ENCODE data around the gene CREBBP.

The CREBBP gene

DNA sequence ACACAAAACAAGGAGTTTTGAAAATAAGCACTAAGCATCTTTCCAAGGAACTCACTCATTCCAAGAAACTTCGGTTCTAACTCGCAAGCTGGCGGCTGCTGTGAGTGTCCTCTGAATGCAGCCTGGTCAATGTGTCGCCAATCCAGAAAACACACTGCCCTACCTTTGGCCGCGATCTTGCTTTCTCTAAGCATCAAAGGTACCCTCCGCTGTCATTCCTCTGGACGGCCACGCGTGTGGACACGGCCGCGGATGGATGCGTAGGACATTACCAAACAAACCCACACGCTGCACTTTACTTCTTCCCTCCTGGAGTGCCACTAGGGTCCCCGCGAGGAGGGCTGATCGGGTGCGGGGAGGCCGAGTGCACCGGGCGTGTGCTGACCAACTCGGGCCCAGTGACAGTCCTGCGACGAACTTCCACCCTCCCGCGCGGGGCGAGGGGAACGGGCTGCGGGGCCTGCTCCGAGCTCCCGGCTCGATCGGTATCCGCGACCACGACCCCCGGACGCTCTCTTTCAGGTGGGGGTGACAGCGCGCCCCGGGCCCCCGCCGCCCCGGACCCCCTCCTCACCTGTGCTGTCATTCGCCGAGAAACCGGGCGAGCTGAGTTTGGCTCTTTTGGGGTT is 1.1 kb downstream of the CREBBP start:
- no peak for DNase-seq

DNA sequence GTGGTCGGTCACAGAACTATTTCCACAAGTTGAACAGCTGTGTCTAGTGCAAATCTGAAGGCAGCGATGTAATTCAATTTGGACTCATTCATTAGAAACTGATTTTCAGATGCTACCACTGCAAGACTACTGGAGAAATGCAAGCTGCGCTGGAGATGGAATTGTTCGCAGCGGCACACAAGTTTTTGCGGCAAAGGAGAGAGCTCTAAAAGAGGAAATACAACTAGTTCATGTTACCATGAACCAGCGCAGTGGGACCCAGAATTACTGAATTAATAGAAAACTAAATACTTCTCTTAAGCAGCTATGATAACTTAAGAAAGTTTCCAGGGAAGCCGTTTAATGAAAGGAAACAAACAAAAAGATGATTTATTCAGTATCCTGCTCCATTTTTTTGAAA is 1.9 kb downstream of the CREBBP start:
- DNase-seq = no peak

DNA sequence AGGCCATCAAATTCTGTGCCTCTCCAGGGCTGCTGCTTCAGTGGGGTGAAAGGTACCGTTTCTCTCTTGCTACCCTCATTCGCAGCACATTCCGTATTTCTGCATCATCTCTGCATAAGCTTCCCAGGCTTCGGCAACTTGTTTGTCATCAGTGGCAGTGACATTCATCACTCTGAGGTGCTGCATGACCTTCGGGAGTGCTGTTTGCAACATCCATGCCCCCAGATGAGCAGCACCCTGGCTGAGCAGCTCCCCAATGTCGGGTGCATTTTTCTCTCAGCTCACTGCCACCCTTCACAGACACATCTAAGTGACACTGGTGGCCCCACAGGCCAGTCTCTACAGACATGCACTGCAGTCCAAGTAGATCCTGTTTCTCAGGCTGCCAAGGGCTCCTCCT is 3.8 kb downstream of the CREBBP start:
- no peak for DNase-seq

DNA sequence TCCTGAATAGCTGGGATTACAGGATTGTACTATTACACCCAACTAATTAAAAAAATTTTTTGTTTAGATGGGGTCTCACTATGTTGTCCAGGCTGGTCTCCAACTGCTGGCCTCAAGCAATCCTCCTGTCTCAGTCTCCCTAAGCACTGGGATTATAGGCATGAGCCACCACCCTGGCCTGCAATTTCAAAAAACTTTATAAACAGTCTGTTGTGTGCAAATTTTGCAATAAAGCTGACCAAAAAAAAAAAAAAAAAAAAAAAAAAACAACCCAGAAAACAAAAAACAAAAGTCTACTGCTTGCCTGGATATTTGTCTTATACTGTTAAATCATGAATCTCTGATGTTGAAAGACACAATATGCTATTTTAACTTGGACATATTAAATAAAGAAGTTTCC is 4.4 kb downstream of the CREBBP start:
- no peak for DNase-seq

DNA sequence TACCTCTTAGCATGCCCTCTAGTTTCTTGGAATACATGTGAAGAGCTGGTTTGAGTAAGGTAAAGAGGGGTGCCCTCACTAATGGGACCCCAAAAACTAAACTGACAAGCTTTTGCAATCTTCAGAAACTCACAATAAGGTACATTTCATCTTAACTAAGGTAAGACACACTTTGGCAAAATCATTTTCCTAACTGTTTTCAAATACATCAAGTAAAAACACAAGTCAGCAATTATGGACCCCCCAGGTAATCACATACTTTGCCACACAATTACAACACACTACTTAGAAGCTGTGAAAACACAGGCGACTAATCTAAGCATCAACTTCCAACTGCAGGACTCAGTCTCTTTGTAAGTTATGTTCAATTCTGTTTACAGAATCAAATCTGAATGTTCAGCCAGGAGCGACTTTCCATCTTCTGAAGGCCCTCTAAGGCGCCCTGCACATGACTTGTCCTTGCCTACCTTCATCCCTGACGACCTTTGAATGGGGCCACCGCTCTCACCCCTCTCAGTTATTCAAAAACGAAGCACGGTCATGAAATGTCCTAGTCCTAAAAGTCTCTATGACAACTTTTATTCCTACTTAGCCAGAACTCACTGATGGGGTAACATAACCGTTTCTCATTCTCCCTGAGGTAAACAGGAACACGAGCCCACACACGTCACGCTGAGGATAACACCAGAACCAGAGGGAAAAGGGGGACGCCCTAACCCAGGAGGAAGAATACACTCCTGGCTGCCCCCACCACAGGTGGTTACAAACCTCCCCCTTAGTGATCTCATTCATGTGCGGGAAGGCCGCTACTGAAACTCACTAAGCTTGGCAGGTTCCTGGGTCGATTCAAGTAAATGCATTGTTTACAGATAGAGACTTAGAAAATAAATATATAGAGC is 5.5 kb downstream of the CREBBP start:
- DNase-seq = no peak

DNA sequence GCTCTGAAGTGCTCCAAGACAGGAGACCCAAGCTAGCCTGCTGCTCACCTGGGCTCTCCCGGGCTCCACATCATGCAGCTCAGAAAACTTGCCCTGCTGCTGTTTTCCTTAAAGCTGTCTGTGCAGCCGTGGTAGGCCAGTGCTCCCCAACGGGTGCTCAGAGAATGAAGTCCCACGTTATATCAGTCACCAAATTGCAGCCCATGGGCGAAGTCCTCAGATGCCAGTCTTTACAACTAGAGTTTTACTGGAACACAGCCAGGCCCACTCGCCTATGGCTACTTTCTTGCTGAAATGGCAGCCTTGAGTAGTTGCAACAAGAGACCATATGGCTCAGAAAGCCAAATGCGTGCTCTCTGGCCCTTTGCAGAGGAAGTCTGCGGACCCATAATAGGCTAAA is 6.3 kb downstream of the CREBBP start:
- DNase-seq = no peak

DNA sequence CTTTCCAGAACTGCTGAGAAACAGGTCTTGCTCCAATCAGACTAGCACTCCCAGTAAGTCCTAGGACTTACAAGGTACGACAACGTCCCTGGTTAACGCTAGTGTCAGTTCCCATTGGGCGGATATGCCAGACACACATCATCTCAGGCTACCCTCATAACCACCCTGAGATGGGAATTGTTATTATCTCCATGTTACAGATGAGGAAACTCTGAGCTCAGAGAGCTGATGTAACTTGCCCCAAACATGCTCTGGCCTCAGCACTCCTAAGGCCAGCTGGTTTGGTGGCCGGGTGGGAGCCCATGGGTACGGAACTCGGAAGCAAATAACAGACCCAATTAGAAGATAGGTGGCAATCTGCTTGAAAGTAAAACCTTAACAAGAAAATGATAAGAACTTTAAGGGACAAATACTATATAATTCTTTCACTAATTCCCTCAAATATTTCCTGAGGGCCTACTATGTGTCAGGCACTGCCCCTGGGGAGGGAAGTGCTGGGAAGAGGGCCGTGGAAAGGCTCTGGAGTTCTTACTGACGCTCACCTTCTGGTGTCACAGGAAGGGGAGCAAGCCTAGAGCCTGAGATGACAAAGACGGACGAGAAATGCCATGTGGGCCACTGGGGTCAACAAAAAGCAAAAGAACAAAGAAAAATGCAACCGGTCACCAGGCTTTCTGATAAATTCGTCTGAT is 6.9 kb downstream of the CREBBP start:
- no peak for DNase-seq

DNA sequence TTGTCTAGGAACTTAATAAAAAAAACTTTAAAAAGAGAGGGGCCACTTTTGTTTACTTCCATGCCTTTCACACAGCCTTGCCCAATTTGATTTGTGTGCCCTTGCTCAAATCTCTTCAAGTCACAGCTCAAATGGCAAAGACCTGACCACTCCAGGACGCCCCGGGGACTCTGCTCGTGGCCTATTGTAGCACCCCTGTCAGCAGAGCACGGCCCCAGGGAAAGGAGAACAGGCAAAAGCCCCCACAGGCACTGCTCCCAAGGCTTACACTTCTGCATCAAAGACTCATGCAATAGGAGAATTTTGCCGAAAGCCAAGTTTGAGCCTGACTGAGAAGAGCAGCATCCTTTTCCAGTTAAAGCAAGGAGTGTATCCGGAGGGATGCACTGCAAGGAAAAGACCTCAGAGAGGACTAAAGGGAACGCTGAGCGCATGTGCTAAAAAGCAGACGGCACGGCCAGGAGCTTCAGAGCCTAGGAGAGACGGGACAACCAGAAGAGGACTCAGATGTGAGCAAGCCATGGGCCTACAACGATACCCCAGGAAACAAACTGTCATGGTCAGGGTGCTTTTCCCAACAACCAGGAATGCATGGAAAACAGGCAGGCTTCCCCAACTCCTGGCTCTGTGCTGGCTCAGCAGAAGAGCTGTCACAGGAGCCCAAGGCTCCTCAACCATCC is 8.2 kb downstream of the CREBBP start:
- DNase-seq = no peak

DNA sequence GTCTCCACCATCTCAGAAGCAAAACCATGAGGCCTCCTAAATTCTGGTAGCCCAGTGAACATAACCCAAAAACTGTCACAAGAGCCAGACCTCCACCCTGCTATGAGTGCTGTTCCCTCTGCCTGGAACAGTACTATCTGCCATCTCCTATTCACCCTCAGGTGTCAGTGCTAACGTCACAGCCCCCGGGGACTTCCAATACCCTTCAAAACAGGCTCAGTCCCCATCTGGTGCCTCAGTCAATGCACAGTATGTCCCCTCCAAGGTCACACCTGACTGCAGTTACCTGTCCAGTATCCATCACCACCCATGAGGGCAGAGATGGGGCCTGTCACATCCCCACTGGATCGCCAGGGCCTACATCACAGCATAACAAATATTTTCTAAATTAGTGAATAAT is 11.5 kb downstream of the CREBBP start:
- DNase-seq = no peak

DNA sequence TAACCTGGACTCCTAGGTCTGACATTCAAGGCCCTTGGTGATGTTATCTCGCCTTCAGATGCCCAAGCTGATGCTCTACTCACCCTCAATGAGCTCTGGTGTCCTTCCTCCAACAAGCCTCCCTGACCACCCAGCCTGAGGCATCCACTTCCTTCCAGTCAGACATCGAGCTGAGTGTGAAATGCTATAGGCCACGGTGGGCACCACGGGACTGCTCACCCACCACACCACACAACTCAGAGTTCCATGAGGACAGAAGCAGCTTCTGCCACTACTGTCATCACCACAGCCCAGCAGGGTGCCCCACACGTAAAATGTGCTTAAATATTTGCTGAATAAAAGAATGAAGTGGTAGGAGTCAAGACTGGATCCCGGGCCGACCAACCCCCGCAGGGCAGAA is 12.0 kb downstream of the CREBBP start:
- no peak for DNase-seq

DNA sequence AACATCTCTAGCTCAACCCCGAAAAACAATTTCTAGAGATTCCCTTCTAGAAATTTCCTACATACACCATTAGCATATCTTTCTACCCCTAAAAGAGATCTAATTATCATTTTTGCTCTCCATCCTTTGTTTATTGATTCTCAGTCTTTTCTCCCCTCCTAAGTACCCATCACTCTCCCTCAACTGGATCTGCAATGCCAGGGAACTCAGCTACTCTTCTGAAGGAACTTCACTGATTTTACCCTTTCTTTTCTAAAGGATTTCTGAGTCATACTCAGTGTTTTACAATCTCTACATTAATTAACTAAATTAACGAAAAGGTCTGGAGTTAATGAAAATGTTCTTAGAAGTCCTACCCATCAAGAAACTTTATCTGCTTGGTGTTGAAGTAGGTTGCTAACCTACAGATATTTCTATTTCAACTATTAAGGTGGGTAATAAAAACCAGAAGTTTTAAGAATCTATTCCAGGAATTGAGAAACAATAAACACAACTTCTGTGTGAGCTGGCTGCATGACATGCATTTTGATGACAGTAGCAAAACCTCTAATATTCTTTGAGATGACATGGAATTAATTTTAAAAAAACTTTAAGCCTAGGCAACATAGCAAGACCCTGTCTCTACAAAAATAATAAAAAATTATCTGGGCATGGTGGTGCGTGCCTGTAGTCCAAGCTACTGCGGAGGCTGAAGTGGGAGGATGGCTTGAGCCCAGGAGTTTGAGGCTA is 13.6 kb downstream of the CREBBP start:
- DNase-seq = no peak

DNA sequence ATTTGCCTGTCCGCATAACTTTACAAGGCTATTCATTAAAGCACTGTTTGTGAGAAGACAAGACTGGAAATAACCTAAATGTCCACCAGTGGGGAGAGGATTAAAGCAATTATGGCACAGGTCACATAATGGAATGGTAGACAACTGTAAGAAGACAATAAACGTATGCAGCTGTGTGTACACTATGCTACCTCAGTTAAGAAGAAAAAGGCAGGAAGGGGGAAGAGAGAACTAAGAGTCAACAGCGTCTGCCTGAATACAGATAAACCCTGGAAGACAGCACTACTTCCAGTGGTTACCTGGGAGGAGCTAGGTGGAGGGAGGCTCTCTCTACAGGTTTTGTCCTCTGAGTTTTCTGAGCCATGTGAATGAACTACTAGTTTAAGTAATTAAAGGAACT is 15.3 kb downstream of the CREBBP start:
- DNase-seq = no peak

DNA sequence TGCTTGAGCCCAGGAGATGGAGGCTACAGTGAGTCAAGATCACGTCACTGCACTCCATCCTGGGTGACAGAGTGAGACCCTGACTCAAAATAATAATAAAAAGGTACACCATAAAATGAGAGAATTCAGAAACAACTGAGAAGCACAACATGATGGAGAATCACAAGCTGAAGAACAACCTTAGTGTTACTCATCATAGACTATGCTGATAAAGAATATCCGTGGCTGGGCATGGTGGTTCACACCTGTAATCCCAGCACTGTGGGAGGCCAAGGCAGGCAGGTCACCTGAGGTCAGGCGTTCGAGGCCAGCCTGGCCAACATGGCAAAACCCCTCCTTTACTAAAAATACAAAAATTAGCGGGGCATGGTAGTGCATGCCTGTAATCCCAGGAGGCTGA is 16.0 kb downstream of the CREBBP start:
- DNase-seq = no peak

DNA sequence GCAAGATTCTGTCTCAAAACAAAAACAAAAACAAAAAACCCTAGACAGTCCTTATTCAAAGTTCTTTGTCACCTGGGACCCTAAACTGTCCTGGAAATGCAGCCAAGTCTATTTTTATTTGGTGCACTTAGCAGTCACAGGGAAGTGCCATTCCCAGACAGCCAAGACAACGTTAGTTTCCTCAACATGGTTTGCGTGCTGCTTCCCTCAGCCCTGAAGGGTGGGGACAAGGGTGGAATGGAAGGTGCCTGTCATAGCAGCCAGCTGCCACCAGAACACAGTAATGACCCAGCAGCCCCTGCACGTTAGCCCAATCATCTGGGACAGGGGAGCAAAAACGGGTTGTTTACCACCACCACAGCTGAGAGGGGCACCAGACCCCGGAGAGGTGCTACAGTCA is 16.9 kb downstream of the CREBBP start:
- DNase-seq = no peak

DNA sequence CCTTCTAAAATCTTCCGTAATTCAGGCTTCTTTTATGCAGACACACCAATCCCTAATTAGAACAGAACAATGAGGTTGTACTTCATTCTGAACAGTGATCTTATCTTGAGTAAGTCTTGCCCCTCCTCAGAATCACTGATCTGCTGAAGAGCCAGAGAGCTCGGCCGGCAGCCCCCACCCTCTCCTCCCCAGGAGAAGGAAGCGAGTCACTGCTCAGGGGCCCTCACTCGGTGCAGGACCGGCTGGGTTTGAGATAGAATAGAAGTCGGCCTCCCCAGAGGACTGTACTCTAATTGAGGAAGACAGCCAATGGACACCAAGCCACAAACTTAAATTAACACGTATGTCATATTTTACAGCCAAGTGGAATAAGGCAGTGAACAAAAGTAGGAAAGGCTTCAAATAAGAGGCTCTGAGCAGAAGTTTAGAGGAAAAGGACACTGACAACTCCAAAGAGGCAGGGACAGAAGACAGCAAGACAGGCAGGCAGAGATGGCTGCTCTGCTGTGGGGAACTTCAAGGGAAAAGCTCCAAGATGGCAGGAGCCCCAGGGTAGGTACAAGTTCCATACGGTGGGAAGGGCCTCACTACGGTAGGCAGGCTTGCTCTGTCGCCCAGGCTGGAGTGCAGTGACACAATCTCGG is 18.6 kb downstream of the CREBBP start:
- DNase-seq = no peak

DNA sequence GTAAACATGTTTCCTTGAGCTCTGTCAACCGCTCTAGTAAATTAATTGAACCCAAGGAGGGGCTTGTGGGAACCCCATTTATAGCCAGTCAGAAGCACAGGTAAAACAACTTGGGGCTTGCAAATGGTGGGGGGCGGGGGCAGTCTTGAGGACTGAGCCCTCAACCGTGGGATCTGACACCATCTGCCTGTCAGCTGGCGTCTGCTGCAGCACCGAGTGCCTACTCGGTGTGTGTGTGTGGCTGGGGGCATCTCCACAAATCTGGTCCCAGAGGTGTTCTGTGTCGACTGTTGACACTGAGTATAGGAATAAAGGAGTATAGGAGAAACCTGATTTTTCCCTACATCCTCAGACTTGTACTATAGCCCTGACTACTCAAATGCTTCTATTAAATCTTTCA is 20.6 kb downstream of the CREBBP start:
- DNase-seq = no peak

DNA sequence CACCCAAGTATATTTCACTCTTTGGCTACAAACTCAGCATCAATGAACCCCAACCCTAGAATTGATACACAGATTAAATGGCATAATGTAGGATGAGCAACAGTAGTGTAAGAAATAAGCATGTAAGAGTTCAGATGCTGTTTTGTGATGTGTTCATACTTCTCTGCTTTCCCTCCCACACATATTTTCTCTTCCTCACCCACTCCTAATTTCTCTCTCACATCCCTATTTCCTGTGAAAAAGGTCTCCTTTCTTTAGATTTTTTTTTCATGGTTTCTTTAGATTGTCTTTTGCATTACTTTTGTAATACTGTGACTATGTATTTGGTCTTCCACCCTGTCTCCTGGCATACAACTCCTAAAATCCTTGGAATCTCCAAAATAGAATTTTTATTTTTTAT is 21.7 kb downstream of the CREBBP start:
- no peak for DNase-seq

DNA sequence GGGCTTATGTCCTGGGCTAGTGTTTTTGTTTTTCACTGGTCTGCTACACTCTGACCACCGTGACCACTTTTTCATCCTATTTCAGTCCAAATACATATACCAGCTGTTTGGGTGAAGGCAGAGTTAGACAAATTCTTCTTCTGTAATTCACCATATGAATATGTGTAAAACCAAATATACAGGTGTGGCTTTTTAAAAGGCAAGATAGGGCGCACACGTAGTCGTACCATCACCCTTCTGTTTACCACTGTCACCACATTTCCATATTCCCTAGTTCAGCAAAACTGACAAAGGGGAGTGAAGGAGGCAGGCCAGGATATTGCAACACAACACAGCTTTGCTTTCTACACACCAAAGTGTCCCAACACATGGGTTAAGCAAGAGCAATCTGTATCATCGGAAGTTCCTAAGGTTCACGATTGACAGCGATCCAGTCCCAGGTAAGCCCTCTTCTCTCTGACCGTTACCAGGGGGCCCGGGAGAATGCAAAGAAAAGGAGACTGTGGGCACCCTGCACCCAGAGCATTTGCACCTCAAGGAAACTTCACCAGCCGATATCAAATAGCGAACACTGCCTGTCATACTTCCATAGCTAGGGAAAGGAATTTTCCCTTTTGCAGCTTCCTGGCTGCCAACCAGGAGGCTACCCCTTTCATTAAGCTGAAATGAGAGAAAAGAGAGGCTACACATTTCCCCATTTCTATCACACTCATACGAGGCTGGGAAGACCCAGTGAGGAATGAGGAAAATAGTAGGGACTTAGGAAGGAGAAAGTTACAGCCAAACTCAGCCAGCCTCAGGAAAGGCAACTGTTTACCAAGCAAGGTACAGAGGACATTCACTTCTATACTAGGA is 23.1 kb downstream of the CREBBP start:
- peak; percentile 33 for DNase-seq

DNA sequence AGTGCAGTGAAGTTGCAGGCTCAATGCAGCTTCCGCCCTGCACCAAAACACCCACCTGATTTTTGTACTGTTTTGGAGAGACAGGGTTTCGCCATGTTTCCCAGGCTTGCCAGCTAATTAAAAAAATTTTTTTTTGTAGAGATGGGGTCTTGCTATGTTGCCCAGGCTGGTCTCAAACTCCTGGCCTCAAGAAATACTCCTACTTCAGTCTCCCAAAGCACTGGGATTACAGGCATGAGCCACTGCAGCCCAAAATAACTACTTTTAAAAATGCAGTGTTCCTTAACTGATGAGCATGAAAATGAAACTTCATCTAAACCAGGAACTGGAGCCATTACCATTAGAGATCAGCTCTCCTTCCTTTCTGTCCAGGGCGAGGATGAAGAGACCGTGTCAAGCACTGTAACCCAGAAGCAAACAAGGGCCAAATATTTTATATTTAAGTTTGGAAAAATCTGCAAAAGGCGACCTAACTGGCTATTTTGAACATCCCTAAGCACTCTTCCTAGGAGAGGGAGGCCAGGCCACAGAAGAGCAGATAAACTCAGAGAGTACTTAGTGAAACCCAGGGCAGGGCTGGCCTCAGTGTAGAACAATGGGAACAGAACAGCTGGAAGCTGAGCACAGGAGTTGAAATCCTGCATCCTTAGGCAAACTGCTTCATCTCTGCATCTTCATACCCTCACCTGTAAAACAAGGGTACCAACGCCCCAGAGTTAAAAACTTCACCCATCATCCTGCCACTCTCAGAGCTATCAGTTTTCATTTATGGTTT is 24.0 kb downstream of the CREBBP start:
- DNase-seq = no peak

DNA sequence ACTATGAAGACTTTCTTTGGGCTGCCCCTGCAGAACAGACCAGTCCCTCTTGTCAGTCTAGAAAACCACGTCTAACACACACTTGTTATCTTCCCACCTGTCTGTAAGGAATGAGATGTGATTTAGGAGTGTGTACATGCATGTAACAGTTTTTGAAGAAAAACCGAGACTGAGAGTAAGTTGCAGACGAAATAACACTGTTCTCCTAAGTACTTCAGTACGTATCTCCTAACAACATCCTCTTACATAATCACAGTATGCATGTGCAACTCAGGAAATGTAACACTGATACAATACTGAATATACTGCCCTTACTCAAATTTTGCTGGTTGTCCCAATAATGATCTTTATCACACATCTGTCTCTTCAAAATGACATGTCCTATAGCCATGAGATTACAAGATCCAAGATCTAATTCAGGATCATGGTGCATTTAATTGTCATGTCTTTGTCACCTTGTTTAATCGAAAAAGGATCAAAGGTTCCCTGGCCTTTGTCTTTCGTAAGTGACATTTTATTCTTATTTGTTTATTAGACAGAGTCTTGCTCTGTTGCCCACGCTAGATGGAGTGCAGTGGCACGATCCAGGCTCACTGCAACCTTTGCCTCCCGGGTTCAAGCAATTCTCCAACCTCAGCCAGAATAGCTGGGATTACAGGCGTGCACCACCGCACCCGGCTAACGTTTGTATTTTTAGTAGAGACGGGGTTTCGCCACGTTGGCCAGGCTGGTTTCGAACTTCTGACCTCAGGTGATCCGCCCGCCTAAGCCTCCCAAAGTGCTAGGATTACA is 25.6 kb downstream of the CREBBP start:
- no peak for DNase-seq

Measured in CD4-positive, alpha-beta T cell treated with Interferon gamma for 1 hour (primary cell).